WTC11 (cell line): ENCODE measurements around the gene KCNC3. TPM values are rescaled to one million over a fixed set of nuclear protein-coding genes. Genes with fewer than 3 reads are reported as not detected.
A peak's percentile ranks its signal among the peaks of the same experiment; 100 is the strongest.

Experiments
- ESRRA ChIP-seq: sonication (generic); formaldehyde crosslinking; IDR thresholded peaks from 2 replicates; pipeline ENCODE4 v1.8.1; 2022; ENCODE audit warnings: mild to moderate bottlenecking, missing genetic modification reagents, borderline replicate concordance
- FOXK1 ChIP-seq: sonication (generic); formaldehyde crosslinking; IDR thresholded peaks from 2 replicates; pipeline ENCODE4 v1.8.0; 2022; ENCODE audit warnings: mild to moderate bottlenecking, moderate library complexity, missing genetic modification reagents
- GABPB1 ChIP-seq: sonication (generic); formaldehyde crosslinking; IDR thresholded peaks from 2 replicates; pipeline ENCODE4 v1.8.1; 2023; ENCODE audit warnings: mild to moderate bottlenecking, missing genetic modification reagents
- JUN ChIP-seq: sonication (generic); formaldehyde crosslinking; IDR thresholded peaks from 2 replicates; pipeline ENCODE4 v1.8.0; 2023; ENCODE audit warnings: mild to moderate bottlenecking, missing genetic modification reagents
- NFATC4 ChIP-seq: fragments of 250-450 bp; sonication (Bioruptor Pico); IDR thresholded peaks from 2 replicates; pipeline ENCODE4 v1.9.0; 2021; ENCODE audit warnings: mild to moderate bottlenecking
- NFYB ChIP-seq: sonication (generic); formaldehyde crosslinking; conservative IDR thresholded peaks from 2 replicates; pipeline ENCODE4 v1.8.0; 2022; ENCODE audit warnings: low read depth, missing genetic modification reagents
- NR2C2 ChIP-seq: sonication (generic); formaldehyde crosslinking; IDR thresholded peaks from 2 replicates; pipeline ENCODE4 v1.8.0; 2022; ENCODE audit warnings: mild to moderate bottlenecking, missing genetic modification reagents
- SMAD3 ChIP-seq: sonication (generic); formaldehyde crosslinking; IDR thresholded peaks from 2 replicates; pipeline ENCODE4 v1.8.0; 2022; ENCODE audit warnings: missing genetic modification reagents, mild to moderate bottlenecking, borderline replicate concordance
- SP1 ChIP-seq: sonication (generic); formaldehyde crosslinking; conservative IDR thresholded peaks from 2 replicates; pipeline ENCODE4 v1.8.1; 2022; ENCODE audit warnings: missing genetic modification reagents
- TP53 ChIP-seq: sonication (generic); formaldehyde crosslinking; IDR thresholded peaks from 2 replicates; pipeline ENCODE4 v1.8.1; 2023; ENCODE audit warnings: mild to moderate bottlenecking, missing genetic modification reagents
- ZNF121 ChIP-seq: sonication (generic); formaldehyde crosslinking; IDR thresholded peaks from 2 replicates; pipeline ENCODE4 v1.8.0; 2023; ENCODE audit warnings: missing genetic modification reagents
- ZNF219 ChIP-seq: sonication (generic); formaldehyde crosslinking; IDR thresholded peaks from 2 replicates; pipeline ENCODE4 v1.8.0; 2023; ENCODE audit warnings: missing genetic modification reagents, mild to moderate bottlenecking, borderline replicate concordance
- ZNF416 ChIP-seq: fragments of 250-450 bp; sonication (Bioruptor Pico); IDR thresholded peaks from 2 replicates; pipeline ENCODE4 v1.9.0; 2021; ENCODE audit warnings: mild to moderate bottlenecking, inconsistent platforms
- total RNA-seq: library from RNA; stranded (reverse); gene quantifications from 3 replicates; pipeline ENCODE4 v1.2.3, GENCODE V29; 2021
- TF ChIP-seq, protein P1 (sequence below): sonication (generic); formaldehyde crosslinking; IDR thresholded peaks from 2 replicates; pipeline ENCODE4 v1.8.1; 2022; ENCODE audit warnings: mild to moderate bottlenecking, moderate library complexity, missing genetic modification reagents
- TF ChIP-seq, protein P2 (sequence below): fragments of 250-450 bp; sonication (Bioruptor Pico); IDR thresholded peaks from 2 replicates; pipeline ENCODE4 v1.9.0; 2021; ENCODE audit warnings: moderate library complexity, mild to moderate bottlenecking, inconsistent platforms, borderline replicate concordance
- TF ChIP-seq, protein P3 (sequence below): sonication (generic); formaldehyde crosslinking; IDR thresholded peaks from 2 replicates; pipeline ENCODE4 v1.8.0; 2022; ENCODE audit warnings: mild to moderate bottlenecking, missing genetic modification reagents
- TF ChIP-seq, protein P4 (sequence below): sonication (generic); formaldehyde crosslinking; IDR thresholded peaks from 2 replicates; pipeline ENCODE4 v1.8.1; 2022; ENCODE audit warnings: missing genetic modification reagents, borderline replicate concordance
- TF ChIP-seq, protein P5 (sequence below): sonication (generic); formaldehyde crosslinking; IDR thresholded peaks from 2 replicates; pipeline ENCODE4 v1.8.1; 2023; ENCODE audit warnings: mild to moderate bottlenecking, missing genetic modification reagents, borderline replicate concordance
- TF ChIP-seq, protein P6 (sequence below): sonication (generic); formaldehyde crosslinking; IDR thresholded peaks from 2 replicates; pipeline ENCODE4 v1.8.1; 2023; ENCODE audit warnings: mild to moderate bottlenecking, moderate library complexity, missing genetic modification reagents
- TF ChIP-seq, protein P7 (sequence below): sonication (generic); formaldehyde crosslinking; IDR thresholded peaks from 2 replicates; pipeline ENCODE4 v1.8.0; 2023; ENCODE audit warnings: missing genetic modification reagents, mild to moderate bottlenecking, borderline replicate concordance

The KCNC3 gene
- total RNA-seq, 1 experiment from 2014 or later: 8.5 TPM

DNA sequence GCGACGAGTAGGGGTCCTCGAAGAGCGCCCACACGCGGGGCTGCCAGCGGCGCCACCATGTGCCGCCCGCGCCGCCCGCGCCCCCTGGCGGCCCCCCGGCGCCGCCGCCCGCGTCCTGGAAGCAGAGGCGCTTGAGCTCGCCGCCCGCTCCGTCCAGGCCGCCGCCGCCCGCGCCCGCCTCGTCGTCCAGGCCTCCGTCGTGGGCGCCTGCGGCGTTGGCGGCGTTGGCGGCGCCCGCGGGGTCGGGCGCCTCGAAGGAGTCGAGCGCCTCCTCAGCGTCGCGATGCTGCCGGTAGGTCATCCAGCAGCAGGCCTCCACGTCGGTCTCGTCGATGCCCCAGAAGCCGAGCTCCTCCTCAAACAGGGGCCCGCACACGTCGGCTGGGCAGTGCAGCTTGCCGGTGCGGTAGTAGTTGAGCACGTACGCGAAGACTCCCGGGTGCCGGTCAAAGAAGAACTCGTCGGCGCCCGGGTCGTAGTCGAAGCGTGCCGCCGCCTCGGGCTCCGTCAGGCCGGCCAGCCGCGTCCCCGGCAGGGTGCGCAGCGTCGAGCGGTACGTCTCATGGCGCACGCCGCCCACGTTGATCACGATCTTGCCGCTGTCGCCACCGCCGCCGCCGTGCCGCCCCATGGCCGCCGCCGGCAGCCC is 829 bp downstream of the KCNC3 start (continued):
- TF ChIP-seq, protein P1, sequence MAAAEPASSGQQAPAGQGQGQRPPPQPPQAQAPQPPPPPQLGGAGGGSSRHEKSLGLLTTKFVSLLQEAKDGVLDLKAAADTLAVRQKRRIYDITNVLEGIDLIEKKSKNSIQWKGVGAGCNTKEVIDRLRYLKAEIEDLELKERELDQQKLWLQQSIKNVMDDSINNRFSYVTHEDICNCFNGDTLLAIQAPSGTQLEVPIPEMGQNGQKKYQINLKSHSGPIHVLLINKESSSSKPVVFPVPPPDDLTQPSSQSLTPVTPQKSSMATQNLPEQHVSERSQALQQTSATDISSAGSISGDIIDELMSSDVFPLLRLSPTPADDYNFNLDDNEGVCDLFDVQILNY (CRISPR knock-in tag): peak; percentile 56; the same call in 1 of the 2 replicates
- TF ChIP-seq ZNF416 (CRISPR knock-in tag): no peak
- TF ChIP-seq, protein P2, sequence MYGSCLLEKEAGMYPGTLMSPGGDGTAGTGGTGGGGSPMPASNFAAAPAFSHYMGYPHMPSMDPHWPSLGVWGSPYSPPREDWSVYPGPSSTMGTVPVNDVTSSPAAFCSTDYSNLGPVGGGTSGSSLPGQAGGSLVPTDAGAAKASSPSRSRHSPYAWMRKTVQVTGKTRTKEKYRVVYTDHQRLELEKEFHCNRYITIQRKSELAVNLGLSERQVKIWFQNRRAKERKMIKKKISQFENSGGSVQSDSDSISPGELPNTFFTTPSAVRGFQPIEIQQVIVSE: no peak
- TF ChIP-seq GABPB1 (CRISPR knock-in tag): no peak
- TF ChIP-seq SP1 (CRISPR knock-in tag): peak; percentile 58
- TF ChIP-seq NFATC4 (CRISPR knock-in tag): no peak
- TF ChIP-seq SMAD3: no peak
- TF ChIP-seq, protein P3, sequence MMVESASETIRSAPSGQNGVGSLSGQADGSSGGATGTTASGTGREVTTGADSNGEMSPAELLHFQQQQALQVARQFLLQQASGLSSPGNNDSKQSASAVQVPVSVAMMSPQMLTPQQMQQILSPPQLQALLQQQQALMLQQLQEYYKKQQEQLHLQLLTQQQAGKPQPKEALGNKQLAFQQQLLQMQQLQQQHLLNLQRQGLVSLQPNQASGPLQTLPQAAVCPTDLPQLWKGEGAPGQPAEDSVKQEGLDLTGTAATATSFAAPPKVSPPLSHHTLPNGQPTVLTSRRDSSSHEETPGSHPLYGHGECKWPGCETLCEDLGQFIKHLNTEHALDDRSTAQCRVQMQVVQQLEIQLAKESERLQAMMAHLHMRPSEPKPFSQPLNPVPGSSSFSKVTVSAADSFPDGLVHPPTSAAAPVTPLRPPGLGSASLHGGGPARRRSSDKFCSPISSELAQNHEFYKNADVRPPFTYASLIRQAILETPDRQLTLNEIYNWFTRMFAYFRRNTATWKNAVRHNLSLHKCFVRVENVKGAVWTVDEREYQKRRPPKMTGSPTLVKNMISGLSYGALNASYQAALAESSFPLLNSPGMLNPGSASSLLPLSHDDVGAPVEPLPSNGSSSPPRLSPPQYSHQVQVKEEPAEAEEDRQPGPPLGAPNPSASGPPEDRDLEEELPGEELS (CRISPR knock-in tag): no peak
- TF ChIP-seq, protein P4, sequence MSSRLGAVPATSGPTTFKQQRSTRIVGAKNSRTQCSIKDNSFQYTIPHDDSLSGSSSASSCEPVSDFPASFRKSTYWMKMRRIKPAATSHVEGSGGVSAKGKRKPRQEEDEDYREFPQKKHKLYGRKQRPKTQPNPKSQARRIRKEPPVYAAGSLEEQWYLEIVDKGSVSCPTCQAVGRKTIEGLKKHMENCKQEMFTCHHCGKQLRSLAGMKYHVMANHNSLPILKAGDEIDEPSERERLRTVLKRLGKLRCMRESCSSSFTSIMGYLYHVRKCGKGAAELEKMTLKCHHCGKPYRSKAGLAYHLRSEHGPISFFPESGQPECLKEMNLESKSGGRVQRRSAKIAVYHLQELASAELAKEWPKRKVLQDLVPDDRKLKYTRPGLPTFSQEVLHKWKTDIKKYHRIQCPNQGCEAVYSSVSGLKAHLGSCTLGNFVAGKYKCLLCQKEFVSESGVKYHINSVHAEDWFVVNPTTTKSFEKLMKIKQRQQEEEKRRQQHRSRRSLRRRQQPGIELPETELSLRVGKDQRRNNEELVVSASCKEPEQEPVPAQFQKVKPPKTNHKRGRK: no peak
- TF ChIP-seq ZNF219 (CRISPR knock-in tag): no peak; the same call in 1 of the 2 replicates
- no peak for TF ChIP-seq TP53
- TF ChIP-seq, protein P5, sequence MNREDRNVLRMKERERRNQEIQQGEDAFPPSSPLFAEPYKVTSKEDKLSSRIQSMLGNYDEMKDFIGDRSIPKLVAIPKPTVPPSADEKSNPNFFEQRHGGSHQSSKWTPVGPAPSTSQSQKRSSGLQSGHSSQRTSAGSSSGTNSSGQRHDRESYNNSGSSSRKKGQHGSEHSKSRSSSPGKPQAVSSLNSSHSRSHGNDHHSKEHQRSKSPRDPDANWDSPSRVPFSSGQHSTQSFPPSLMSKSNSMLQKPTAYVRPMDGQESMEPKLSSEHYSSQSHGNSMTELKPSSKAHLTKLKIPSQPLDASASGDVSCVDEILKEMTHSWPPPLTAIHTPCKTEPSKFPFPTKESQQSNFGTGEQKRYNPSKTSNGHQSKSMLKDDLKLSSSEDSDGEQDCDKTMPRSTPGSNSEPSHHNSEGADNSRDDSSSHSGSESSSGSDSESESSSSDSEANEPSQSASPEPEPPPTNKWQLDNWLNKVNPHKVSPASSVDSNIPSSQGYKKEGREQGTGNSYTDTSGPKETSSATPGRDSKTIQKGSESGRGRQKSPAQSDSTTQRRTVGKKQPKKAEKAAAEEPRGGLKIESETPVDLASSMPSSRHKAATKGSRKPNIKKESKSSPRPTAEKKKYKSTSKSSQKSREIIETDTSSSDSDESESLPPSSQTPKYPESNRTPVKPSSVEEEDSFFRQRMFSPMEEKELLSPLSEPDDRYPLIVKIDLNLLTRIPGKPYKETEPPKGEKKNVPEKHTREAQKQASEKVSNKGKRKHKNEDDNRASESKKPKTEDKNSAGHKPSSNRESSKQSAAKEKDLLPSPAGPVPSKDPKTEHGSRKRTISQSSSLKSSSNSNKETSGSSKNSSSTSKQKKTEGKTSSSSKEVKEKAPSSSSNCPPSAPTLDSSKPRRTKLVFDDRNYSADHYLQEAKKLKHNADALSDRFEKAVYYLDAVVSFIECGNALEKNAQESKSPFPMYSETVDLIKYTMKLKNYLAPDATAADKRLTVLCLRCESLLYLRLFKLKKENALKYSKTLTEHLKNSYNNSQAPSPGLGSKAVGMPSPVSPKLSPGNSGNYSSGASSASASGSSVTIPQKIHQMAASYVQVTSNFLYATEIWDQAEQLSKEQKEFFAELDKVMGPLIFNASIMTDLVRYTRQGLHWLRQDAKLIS: no peak
- TF ChIP-seq NFYB (CRISPR knock-in tag): peak; percentile 6; the same call in 1 of the 2 replicates
- TF ChIP-seq, protein P6, sequence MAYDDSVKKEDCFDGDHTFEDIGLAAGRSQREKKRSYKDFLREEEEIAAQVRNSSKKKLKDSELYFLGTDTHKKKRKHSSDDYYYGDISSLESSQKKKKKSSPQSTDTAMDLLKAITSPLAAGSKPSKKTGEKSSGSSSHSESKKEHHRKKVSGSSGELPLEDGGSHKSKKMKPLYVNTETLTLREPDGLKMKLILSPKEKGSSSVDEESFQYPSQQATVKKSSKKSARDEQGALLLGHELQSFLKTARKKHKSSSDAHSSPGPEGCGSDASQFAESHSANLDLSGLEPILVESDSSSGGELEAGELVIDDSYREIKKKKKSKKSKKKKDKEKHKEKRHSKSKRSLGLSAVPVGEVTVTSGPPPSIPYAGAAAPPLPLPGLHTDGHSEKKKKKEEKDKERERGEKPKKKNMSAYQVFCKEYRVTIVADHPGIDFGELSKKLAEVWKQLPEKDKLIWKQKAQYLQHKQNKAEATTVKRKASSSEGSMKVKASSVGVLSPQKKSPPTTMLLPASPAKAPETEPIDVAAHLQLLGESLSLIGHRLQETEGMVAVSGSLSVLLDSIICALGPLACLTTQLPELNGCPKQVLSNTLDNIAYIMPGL (CRISPR knock-in tag): 0 out of 2 replicates have a peak, but pooled peaks have one; percentile 36
- TF ChIP-seq, protein P7, sequence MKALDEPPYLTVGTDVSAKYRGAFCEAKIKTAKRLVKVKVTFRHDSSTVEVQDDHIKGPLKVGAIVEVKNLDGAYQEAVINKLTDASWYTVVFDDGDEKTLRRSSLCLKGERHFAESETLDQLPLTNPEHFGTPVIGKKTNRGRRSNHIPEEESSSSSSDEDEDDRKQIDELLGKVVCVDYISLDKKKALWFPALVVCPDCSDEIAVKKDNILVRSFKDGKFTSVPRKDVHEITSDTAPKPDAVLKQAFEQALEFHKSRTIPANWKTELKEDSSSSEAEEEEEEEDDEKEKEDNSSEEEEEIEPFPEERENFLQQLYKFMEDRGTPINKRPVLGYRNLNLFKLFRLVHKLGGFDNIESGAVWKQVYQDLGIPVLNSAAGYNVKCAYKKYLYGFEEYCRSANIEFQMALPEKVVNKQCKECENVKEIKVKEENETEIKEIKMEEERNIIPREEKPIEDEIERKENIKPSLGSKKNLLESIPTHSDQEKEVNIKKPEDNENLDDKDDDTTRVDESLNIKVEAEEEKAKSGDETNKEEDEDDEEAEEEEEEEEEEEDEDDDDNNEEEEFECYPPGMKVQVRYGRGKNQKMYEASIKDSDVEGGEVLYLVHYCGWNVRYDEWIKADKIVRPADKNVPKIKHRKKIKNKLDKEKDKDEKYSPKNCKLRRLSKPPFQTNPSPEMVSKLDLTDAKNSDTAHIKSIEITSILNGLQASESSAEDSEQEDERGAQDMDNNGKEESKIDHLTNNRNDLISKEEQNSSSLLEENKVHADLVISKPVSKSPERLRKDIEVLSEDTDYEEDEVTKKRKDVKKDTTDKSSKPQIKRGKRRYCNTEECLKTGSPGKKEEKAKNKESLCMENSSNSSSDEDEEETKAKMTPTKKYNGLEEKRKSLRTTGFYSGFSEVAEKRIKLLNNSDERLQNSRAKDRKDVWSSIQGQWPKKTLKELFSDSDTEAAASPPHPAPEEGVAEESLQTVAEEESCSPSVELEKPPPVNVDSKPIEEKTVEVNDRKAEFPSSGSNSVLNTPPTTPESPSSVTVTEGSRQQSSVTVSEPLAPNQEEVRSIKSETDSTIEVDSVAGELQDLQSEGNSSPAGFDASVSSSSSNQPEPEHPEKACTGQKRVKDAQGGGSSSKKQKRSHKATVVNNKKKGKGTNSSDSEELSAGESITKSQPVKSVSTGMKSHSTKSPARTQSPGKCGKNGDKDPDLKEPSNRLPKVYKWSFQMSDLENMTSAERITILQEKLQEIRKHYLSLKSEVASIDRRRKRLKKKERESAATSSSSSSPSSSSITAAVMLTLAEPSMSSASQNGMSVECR: 0 out of 2 replicates have a peak, but pooled peaks have one; percentile 37
- TF ChIP-seq FOXK1 (CRISPR knock-in tag): 0 out of 2 replicates have a peak, but pooled peaks have one; percentile 33
- TF ChIP-seq NR2C2: no peak
- TF ChIP-seq ZNF121 (CRISPR knock-in tag): no peak
- TF ChIP-seq JUN: no peak
- no peak for TF ChIP-seq ESRRA
